GM18502 (cell line): Measurements from ENCODE around the gene CCDC69.

Experiments
- ATAC-seq: cut with Tn5 transposase; IDR thresholded peaks from one replicate; pipeline ENCODE4 v1.9.1; 2021; ENCODE audit warnings: mild to moderate bottlenecking; ENCODE audit not compliant: unreplicated experiment, poor library complexity

The CCDC69 gene

DNA sequence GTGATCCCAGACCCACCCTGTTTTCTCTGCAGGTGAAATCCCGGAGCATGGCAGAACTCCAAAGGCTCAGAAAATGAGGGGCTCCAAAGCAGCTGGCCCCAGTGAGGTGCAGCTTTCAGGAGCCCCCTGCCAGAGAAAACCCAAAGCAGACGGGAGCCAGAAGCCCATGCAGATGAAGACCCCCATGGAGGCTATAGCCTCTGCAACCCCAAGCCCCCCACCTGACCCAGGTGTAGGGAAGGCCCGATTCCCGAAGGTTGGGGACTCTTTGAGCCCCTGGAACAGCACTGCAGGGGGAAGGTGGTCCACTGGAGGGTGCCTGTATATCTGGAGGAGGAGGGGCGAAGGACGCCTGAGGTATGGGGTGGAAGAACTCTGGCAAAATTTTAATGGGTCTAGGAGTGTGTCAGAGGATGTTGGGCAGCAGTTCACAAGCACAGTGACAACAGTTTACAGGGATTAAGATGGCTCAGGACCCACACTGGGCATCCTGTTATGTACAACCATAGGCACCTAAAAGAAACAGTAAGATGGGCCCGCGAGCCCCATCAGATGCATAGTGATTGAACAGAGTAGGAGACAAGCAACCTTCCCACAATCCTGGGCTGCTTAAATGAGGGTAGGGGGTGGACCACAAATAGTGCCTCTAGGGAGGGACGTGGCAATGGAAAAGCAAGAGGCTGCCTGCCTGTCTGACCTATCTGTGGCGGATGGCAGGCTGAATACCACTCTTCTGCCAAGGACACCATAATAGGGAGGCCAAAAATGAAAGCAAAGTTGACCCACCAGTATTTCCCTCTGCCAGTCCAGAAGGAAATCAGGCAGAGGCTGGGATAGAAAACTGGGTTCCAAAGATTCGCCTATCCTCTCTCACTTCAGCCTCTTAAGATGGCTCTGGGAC lies 49.9 kb downstream of the CCDC69 start:
- ATAC-seq, result no peak

DNA sequence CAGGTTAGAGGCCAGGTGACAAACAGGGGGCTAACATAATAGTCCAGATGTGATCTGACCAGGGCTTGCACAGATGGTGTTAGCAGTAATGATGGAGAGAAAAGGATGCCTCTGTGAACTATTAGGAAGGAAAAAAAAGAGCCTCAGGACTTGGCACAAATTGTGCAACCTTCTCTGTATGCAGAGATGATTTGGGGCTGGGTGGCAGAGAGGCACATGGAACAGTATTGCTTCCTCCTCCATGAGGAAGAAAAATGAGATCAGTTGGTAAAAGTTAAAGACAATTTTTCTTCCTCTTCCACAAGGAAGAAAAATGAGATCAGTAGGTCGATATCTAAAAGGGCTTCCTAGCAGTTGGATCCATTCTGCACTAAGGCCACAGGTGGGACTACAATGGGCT lies 52.4 kb downstream of the CCDC69 start:
- ATAC-seq, result no peak

DNA sequence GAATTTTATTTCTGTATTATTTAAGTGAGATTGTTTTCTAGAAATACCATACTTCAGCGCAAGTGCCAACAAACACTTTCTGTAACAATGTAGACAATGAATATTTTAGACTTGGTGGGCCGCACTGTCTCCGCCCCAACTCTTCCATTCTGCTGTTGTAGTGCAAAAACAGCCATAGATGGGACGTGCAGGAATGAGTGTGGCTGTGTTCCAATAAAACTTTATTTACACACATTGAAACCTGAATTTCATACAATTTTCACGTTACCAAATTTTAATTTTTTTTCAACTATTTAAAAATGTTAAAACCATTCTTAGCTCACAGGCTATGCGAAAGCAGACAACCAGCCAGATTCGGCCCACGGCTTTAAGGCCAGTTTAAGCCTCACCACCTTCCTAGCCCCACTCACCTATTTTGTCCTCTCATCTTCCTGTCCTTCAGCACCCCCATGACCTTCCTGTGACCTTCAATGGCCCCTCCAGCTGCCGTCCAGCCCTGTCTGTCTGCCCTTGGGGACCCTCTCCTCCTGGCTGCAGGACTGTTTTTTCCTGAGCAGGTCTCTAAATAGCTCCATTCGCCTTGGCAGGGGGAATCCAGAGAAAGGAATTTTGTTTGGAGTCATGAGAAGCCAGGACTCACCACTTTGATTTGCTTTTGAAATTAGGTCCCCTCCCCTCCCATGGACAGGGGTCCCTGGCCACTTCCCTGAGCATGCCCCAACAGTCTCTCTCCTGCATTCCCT lies 55.1 kb downstream of the CCDC69 start:
- no peak for ATAC-seq

DNA sequence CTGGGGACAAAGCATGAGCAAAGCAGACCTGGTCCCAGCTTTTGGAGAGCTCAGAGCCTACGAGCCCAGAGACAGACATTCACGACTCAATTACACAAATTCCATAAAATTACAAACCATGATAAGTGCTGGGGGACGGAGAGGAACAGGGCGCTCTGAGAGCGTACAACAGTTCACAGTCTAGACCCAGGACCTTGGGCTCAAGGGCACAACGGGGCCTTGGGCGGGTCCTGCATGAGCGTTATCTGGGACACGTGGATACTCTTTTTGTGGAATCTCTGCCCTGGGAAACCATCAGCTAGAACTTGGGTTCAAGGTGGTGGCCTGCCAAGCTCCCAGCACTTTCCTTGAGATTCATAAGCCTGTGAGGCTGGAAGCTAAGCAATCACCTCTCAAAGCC lies 56.9 kb downstream of the CCDC69 start:
- ATAC-seq, result no peak

DNA sequence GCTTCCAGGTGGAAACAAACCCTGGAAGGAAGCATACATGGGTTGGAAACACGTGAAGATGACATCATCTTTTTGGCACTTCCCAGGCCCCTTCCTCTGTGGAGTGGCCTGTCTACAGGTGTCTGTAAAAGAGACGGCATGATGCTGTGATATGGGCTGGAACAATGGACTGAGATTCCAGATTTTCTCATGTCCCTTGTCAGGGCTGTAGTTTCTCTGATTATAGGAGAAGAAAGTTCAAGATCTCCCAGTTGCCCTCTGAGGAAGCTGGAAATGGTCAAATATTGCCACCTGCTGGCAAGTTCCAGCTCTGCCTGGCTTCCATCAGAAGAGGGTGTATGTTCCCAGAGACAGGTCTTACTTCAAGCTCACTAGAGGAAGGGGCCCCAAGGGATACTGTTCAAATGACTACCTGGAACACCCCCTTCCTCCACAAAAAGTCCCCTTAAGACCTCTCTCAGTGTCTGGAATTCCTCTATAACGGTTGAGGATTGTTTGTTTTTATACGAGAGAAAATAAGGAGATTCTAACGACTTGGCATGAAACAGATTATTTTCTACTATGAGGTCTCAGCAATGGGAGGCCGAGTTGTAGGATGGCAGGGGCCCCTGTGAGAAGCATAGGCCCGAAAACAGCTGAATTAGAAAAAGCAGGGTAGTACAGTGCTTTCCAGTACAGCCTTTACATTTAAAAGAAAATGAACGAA lies 59.1 kb downstream of the CCDC69 start:
- peak; percentile 88 for ATAC-seq

DNA sequence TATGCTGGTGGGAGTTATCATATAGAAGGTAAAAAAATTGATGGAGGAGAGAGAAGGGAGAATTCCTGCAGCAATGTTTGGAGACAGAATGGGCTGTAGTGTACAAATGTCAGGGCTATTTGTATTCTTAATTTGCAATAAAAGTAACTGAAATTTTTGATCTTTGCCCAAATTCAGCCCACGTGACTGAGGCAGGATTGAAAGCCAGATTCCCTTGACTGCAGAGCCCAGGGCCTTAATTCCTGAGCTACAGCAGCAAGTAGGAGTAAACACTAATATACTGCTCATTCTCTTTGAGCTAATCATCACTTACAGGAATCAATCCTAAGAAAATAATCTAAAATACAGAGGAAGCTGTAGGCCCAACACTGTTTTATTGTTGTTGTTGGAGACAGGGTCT lies 61.1 kb downstream of the CCDC69 start:
- ATAC-seq, result no peak

DNA sequence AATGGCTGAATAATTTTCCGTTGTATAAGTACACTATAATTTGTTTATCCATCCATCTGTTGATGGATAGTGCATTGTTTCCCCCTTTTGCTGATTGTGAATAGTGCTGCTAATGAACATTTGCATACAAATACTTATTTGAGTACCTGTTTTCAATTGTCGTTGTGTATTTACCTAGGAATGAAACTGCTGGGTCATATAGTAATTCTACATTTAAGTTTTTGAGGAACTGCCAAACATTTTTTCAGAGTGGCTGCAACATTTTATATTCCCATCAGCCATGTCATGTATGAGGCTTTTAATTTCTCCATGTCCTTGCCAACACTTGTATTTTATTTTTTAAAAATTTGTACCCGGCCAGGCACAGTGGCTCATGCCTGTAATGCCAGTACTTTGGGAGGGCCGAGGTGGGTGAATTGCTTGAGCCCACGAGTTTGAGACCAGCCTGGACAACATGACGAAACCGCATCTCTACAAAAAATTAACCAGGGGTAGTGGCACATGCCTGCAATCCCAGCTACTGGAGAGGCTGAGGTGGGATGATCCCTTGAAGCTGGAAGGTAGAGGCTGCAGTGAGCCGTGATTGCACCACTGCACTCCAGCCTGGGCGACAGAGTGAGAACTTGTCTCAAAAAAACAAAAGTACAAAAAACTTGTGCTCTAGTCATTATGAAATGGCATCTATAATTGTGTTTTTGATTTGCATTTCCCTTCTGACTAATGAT lies 64.1 kb downstream of the CCDC69 start:
- ATAC-seq, result no peak

DNA sequence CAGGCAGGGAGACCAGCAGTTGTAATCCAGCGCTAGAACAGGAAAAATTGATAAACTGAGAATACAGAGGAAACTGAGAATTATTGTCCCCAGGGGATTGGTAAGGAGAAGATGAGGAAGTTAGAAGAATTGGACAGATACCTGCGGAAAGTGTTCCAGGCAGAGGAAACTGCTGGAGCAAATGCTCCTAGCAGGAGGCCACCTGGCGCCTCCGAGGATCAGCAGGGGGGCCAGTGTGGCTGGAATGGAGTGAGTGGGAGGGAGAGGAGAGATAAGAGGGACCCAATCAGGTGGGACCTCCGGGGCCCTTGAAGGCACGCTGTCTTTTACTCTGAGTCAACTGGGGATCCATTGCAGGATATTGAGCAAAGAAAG lies 65.6 kb downstream of the CCDC69 start:
- ATAC-seq, result no peak

DNA sequence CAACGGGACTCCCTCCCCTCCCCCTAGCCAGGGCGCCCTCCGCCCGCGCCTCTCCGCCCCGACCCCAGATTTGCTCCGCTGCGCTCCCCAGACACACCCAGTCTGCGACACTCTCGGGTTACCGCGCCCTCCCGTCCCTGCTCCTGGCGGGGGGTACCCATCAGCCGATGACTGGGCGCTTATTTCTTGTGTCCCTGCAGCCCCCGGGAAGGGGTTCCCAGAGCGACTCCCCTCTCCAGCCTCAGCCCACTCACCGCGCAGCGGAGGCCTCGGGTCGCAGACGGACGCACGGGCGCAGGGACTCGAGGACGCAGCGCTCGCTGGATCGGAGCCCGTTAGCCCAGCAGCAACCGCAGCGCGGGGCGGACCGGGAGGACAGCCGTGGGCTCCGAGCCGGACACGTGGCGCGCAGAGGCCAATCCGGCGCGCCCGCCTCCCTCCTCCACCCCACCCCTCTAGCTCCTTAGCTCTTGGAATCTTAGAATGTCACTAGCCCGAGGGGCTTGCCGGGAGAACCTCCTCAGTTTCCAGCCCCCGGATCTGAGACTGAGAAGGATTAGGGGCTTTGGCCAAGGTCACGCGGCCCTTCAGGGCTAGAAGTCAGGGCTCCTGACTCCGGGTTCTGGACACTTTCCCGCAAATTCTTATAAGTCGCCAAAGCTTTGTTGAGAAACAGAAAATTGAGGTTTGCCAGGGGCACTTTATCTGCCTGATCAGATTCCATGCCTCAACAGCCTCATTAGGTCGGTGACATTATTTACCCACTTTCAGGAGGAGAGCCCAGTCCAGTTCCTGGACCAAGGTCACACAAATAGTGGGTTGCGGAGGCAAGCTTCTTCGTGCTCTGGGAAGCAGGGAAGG lies 66.2 kb downstream of the CCDC69 start, which contains the start of gene ANXA6:
TSS of gene ANXA6 (minus strand) at position 354 of the 861 bp plus-strand sequence. CDS start 9,878 bp downstream, outside the sequence.
- ATAC-seq, result peak; percentile 44

DNA sequence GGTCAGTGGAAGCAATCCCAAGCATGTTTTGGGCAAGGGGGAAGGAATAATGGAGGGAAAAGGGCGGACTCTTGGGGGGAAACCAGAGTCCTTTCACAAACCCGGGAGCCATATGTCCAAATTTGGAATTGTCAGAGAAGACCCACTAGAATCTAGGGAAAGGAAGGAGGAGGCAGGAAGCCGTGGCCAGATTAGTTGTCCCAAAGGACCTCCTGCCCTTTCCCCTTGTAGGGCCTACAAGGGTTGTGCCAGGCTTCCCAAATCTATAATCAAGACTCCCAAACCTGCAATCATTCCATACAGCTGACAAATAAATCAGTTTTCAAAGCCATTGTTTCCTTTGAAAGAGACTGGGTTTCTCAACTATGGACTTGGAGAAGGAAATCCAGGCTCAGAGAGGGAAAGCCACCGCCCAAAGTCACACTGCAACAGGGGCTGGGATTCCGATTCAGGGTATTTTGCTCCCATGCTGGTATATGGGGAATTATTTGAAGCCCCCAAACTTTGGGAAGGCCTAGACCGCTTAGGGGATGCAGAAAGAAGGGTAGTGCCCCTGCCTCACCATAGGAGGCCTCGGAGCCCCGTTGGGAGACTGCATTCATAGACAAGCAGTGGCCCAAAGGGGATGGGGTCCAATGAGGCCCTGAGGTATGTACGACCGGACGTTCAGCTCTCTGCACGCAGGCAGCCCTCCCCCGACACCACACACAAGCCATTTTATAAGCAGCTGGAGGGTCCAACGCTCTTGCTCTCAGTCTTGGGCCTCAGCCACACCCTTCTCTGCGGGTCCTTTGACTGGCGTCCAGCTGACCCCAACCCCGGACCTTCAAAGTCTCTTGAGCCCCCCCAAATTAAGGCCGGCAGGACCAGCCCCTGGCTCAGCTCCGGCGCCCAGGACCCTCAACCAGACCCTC lies 67.1 kb downstream of the CCDC69 start:
- no peak for ATAC-seq

DNA sequence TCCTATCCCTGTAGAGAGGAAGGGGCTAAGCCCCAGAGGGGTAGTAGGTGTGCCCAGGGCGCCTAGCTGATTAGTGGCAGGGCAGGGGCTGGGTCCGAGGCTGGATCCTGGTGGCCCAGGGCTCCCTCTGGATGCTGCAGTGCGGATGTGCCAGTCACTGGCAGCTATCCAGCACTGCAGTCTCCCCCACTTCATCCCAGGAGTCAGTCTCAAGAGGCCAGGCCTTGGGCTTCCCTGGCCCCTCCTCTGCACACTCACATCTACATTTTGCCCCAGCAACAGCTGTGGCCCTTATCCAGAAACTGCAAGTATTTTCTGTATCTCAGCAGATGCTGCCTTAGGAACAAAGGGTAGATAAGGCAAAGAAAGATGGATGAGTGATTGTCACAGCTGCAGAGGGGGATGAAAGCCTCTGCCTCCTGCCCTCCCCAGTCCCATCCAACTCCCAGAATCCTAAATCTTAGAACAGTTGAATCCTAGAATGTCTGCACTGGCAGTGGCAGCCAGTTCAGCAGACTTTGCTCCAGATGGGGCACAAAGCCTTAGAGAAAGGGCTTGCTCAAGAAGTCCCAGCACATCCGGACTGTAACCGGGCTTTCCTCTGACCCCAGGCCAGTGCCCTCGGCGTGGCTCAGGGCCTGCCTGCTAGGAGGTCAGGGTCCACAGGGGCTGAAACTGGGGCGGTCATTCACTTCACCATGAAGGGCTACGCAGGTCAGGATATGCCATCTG lies 68.0 kb downstream of the CCDC69 start:
- peak; percentile 27 for ATAC-seq

DNA sequence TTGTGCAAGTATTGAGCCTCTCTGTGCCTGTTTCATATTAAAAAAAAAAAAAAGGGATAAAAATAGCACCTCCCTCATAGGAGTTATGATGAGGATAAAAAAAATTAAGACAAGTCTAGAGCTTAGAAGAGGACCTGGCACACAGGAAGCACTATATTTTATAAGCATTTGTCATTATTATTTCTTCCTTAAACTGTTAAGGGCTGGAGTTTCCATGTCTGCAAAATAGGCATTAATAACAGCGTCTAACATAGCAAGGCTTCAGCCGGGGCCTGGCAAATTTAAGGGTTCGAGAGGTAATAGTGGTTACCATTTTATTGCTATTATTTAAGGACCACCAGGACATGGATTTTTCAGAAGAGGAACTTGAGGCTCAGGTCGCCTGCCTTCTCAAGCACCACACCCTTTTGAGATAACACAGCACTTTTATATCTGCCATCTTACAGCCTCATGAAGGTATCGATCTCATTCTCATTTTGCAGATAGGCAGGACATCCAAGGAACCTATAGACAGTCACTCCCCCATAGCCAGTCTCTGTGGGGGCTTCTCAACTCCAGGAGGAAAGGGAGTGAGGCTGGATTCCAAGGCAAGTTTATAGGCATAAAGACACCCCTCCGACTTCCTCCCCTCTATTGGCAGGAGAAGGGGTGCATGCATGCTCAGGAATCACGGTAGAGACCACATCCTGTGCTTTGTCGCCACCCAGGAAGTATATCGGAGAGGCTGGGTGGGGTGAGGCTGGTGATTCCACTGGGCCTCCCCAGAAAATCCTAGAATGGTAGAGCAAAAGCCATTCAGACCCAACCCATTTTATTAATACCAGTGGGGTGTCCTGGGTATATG lies 68.7 kb downstream of the CCDC69 start:
- ATAC-seq, result peak; percentile 40

DNA sequence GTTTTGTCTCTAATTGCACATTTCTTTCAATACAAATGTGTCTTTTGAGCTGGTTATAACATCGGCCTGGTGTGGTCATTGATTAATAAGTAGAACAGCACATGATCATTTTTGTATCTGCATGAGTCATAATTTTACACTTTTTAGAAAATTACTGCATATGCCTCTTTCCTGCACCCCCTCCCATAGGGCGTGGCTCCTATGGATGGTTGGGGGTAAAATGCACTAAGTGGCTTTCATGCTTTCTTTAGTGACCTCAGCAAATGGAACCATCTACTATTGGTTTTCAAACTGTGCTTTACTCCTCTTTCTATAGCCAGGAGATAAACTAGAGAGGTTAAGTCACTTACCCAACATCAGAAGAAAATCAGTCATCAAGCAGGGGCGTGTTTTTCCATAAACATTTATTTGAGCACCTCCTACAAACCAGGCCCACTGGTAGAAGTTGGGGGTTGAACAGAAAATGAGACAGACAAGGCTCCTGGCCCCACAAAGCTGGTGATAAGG lies 70.1 kb downstream of the CCDC69 start:
- ATAC-seq, result no peak

DNA sequence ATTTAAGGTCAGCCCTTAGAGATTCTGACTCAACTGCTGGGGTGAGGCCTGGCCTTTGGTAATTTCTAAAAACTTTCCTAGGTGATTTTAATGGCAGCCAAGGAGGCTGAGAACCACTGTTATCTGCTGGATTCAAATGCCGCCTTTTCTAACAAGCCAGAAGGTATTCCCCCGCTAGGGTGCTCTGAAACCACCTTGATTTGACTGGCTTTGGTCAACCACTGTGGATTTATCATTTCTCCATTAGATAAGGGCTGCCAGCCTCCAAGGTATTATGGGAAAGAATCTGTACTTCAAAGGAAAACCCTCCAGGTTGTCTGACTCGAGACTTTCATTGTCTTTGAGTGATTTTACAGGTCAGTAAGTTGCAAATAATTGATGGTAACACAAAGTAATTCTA lies 70.6 kb downstream of the CCDC69 start:
- no peak for ATAC-seq

DNA sequence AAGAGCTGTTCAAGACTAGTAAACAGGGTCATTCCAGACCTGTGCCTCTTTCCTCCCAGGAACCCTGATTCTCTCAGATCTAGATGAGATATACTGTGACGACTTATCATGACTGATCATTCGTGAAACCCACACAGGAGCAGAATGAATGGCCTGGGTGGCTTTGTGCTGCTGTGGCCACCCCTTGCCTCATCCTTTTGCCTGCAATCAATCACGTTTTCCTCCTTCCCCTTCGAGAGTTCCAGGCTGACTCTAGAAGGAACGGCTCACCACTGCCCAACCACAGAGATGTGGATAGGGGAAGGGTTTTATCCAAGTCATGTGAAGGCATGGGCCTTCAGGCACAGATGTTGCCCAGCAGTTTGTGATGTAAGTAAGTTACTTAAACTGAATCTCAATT lies 72.1 kb downstream of the CCDC69 start:
- peak; percentile 40 for ATAC-seq

DNA sequence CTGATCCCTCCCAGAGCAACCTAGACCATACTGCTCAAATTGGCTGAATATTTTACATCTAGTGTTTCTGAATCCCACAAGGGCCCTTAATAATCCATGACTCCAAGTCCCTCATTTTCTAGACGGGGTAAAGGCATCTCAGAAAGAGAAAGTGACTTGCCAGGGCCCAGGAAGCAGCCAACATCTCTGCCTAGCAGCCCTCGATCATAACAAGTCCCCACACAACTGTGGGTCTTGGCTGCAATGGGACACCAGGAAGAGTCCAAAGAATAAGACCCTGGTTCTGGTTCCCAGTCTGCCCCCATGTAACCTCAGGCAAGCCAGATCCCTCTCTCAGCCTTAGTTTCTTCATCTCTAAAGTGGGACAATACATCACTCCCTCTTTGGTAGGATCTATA lies 72.6 kb downstream of the CCDC69 start:
- no peak for ATAC-seq
